Glomerular endothelial cell (primary cell): Measurements from ENCODE around the gene ZNF862. TPM values are rescaled to one million over a fixed set of nuclear protein-coding genes. Genes with fewer than 3 reads are reported as not detected.

Experiments used
- DNase-seq: peaks from one replicate; pipeline ENCODE4 v3.0.0-alpha.2; 2011; ENCODE audit warnings: low read depth, low spot score; ENCODE audit errors: extremely low read depth
- total RNA-seq: library from RNA; depleted of rRNA; stranded (reverse); fragments of >200 nt; gene quantifications from 2 replicates; pipeline ENCODE4 v1.2.3, GENCODE V29; 2015

Gene ZNF862
- total RNA-seq, 1 donor from 2014 or later: 18.1 TPM

- no peak for DNase-seq
Observed at GRCh38 chr7:149839933-149840332, 1.8 kb downstream of the ZNF862 start.

GRCh38 chr7:149843566-149843965 is 5.4 kb downstream of the ZNF862 start:
- no peak for DNase-seq

GRCh38 chr7:149844445-149844844 is 6.3 kb downstream of the ZNF862 start:
- DNase-seq: no peak

- DNase-seq: no peak
Observed at GRCh38 chr7:149845257-149845980, 7.2 kb downstream of the ZNF862 start.

- no peak for DNase-seq
Observed at GRCh38 chr7:149846021-149846420, 7.8 kb downstream of the ZNF862 start.

- DNase-seq: no peak
Observed at GRCh38 chr7:149846436-149847046, 8.4 kb downstream of the ZNF862 start.

GRCh38 chr7:149849174-149849573 is 11.0 kb downstream of the ZNF862 start:
- DNase-seq: no peak

- no peak for DNase-seq
Observed at GRCh38 chr7:149850007-149850594, 11.9 kb downstream of the ZNF862 start.

GRCh38 chr7:149850716-149851115 is 12.5 kb downstream of the ZNF862 start:
- no peak for DNase-seq

GRCh38 chr7:149851449-149851848 is 13.3 kb downstream of the ZNF862 start:
- no peak for DNase-seq

GRCh38 chr7:149853157-149853556 is 15.0 kb downstream of the ZNF862 start:
- no peak for DNase-seq

- DNase-seq: no peak
Observed at GRCh38 chr7:149854611-149855360, 16.6 kb downstream of the ZNF862 start.

- no peak for DNase-seq
Observed at GRCh38 chr7:149855361-149856305, 17.5 kb downstream of the ZNF862 start.

- no peak for DNase-seq
Observed at GRCh38 chr7:149856583-149856982, 18.4 kb downstream of the ZNF862 start.

- DNase-seq: no peak
Observed at GRCh38 chr7:149859369-149859768, 21.2 kb downstream of the ZNF862 start.

GRCh38 chr7:149859876-149860275 is 21.7 kb downstream of the ZNF862 start:
- DNase-seq: no peak

- no peak for DNase-seq
Observed at GRCh38 chr7:149860821-149861727, 22.9 kb downstream of the ZNF862 start.

GRCh38 chr7:149861728-149862045 is 23.5 kb downstream of the ZNF862 start:
- no peak for DNase-seq

GRCh38 chr7:149862156-149862555 is 24.0 kb downstream of the ZNF862 start:
- DNase-seq: no peak
